ENCODE measurements around the gene PSMD6.

Gene PSMD6

GRCh38 chr3:63970631-63971475 lies 52.4 kb downstream of the PSMD6 start:
- H3K36me3 ChIP-seq (ENCODE audit: control insufficient read depth, insufficient read depth, low read length) = no peaks in the 10 kb centered on the region
- peaks cover 15% of the 10 kb centered on the region for H3K4me1 ChIP-seq (ENCODE audit: control insufficient read depth, insufficient read depth, low read length)
- no peak overlapping the region for H3K4me3 ChIP-seq (ENCODE audit: low read length)
- no peak overlapping the region for H3K9ac ChIP-seq (ENCODE audit: low read length)
- no peaks in the 10 kb centered on the region for H3K27me3 ChIP-seq (ENCODE audit: control insufficient read depth, insufficient read depth, low read length)
- no peaks in the 10 kb centered on the region for H3K9me3 ChIP-seq (ENCODE audit: control insufficient read depth, low read length)

GRCh38 chr3:63969876-63970275 lies 53.4 kb downstream of the PSMD6 start:
- H3K4me3 ChIP-seq (ENCODE audit: low read length) = no peak overlapping the region
- peaks cover 21% of the 10 kb centered on the region for H3K4me1 ChIP-seq (ENCODE audit: control insufficient read depth, insufficient read depth, low read length)
- H3K36me3 ChIP-seq (ENCODE audit: control insufficient read depth, insufficient read depth, low read length) = no peaks in the 10 kb centered on the region
- H3K9ac ChIP-seq (ENCODE audit: low read length) = no peak overlapping the region
- H3K27me3 ChIP-seq (ENCODE audit: control insufficient read depth, insufficient read depth, low read length) = no peaks in the 10 kb centered on the region
- H3K9me3 ChIP-seq (ENCODE audit: control insufficient read depth, low read length) = no peaks in the 10 kb centered on the region

- Histone ChIP-seq H3K27me3 (ENCODE audit: control insufficient read depth, insufficient read depth, low read length) (no peaks in the 10 kb centered on the region), H3K4me3 (ENCODE audit: low read length) (no peak overlapping the region), H3K36me3 (ENCODE audit: control insufficient read depth, insufficient read depth, low read length) (no peaks in the 10 kb centered on the region), H3K9ac (ENCODE audit: low read length) (no peak overlapping the region), H3K9me3 (ENCODE audit: control insufficient read depth, low read length) (no peaks in the 10 kb centered on the region), H3K4me1 (ENCODE audit: control insufficient read depth, insufficient read depth, low read length) (peaks cover 31% of the 10 kb centered on the region)
Observed at GRCh38 chr3:63968612-63969350, 54.5 kb downstream of the PSMD6 start.

GRCh38 chr3:63967675-63968611 lies 55.4 kb downstream of the PSMD6 start:
- Histone ChIP-seq H3K4me3 (ENCODE audit: low read length) (no peak overlapping the region), H3K4me1 (ENCODE audit: control insufficient read depth, insufficient read depth, low read length) (peaks cover 31% of the 10 kb centered on the region)

GRCh38 chr3:63966871-63967270 lies 56.4 kb downstream of the PSMD6 start:
- Histone ChIP-seq H3K4me1 (ENCODE audit: control insufficient read depth, insufficient read depth, low read length) (peaks cover 27% of the 10 kb centered on the region), H3K36me3 (ENCODE audit: control insufficient read depth, insufficient read depth, low read length) (no peaks in the 10 kb centered on the region), H3K4me3 (ENCODE audit: low read length) (no peak overlapping the region), H3K9me3 (ENCODE audit: control insufficient read depth, low read length) (no peaks in the 10 kb centered on the region), H3K27me3 (ENCODE audit: control insufficient read depth, insufficient read depth, low read length) (no peaks in the 10 kb centered on the region), H3K9ac (ENCODE audit: low read length) (no peak overlapping the region)

More at GRCh38 chr3:63967675-63968611, 55.4 kb downstream of the PSMD6 start:
- H3K9me3 ChIP-seq (ENCODE audit: control insufficient read depth, low read length) = no peaks in the 10 kb centered on the region
- no peak overlapping the region for H3K9ac ChIP-seq (ENCODE audit: low read length)
- H3K27me3 ChIP-seq (ENCODE audit: control insufficient read depth, insufficient read depth, low read length) = no peaks in the 10 kb centered on the region
- no peaks in the 10 kb centered on the region for H3K36me3 ChIP-seq (ENCODE audit: control insufficient read depth, insufficient read depth, low read length)

- H3K4me3 ChIP-seq (ENCODE audit: low read length) = no peak overlapping the region
- H3K4me1 ChIP-seq (ENCODE audit: control insufficient read depth, insufficient read depth, low read length) = peaks cover 27% of the 10 kb centered on the region
- H3K9ac ChIP-seq (ENCODE audit: low read length) = no peak overlapping the region
Observed at GRCh38 chr3:63966007-63966406, 57.3 kb downstream of the PSMD6 start.

GRCh38 chr3:63964681-63965485 lies 58.4 kb downstream of the PSMD6 start:
- Histone ChIP-seq H3K9me3 (ENCODE audit: control insufficient read depth, low read length) (no peaks in the 10 kb centered on the region), H3K27me3 (ENCODE audit: control insufficient read depth, insufficient read depth, low read length) (no peaks in the 10 kb centered on the region), H3K4me3 (ENCODE audit: low read length) (no peak overlapping the region), H3K36me3 (ENCODE audit: control insufficient read depth, insufficient read depth, low read length) (no peaks in the 10 kb centered on the region), H3K4me1 (ENCODE audit: control insufficient read depth, insufficient read depth, low read length) (peaks cover 27% of the 10 kb centered on the region), H3K9ac (ENCODE audit: low read length) (no peak overlapping the region)

More at GRCh38 chr3:63966007-63966406, 57.3 kb downstream of the PSMD6 start:
- Histone ChIP-seq H3K27me3 (ENCODE audit: control insufficient read depth, insufficient read depth, low read length) (no peaks in the 10 kb centered on the region), H3K9me3 (ENCODE audit: control insufficient read depth, low read length) (no peaks in the 10 kb centered on the region), H3K36me3 (ENCODE audit: control insufficient read depth, insufficient read depth, low read length) (no peaks in the 10 kb centered on the region)

GRCh38 chr3:63963496-63963895 lies 59.8 kb downstream of the PSMD6 start:
- Histone ChIP-seq H3K4me1 (ENCODE audit: control insufficient read depth, insufficient read depth, low read length) (peaks cover 27% of the 10 kb centered on the region), H3K9me3 (ENCODE audit: control insufficient read depth, low read length) (no peaks in the 10 kb centered on the region), H3K4me3 (ENCODE audit: low read length) (no peak overlapping the region), H3K27me3 (ENCODE audit: control insufficient read depth, insufficient read depth, low read length) (no peaks in the 10 kb centered on the region), H3K9ac (ENCODE audit: low read length) (no peak overlapping the region), H3K36me3 (ENCODE audit: control insufficient read depth, insufficient read depth, low read length) (no peaks in the 10 kb centered on the region)

- no peaks in the 10 kb centered on the region for H3K36me3 ChIP-seq (ENCODE audit: control insufficient read depth, insufficient read depth, low read length)
- no peak overlapping the region for H3K9ac ChIP-seq (ENCODE audit: low read length)
- H3K27me3 ChIP-seq (ENCODE audit: control insufficient read depth, insufficient read depth, low read length) = no peaks in the 10 kb centered on the region
- H3K4me3 ChIP-seq (ENCODE audit: low read length) = no peak overlapping the region
- H3K4me1 ChIP-seq (ENCODE audit: control insufficient read depth, insufficient read depth, low read length) = peaks cover 20% of the 10 kb centered on the region
- H3K9me3 ChIP-seq (ENCODE audit: control insufficient read depth, low read length) = no peaks in the 10 kb centered on the region
Observed at GRCh38 chr3:63961891-63962290, 61.4 kb downstream of the PSMD6 start.
